H1 (cell line): ENCODE measurements around the gene SEPTIN2. TPM values are rescaled to one million over a fixed set of nuclear protein-coding genes. Genes with fewer than 3 reads are reported as not detected.

Experiments
- CTCF ChIA-PET: fragments of 300-600 bp; sonication (Branson Sonifier 250); formaldehyde crosslinking; loops from one replicate; lab custom pipeline; 2021; ENCODE audit not compliant: partially characterized antibody; lab: Charles Lee
- POLR2A ChIA-PET: fragments of 300-600 bp; sonication (Branson Sonifier 250); formaldehyde crosslinking; loops from one replicate; lab custom pipeline; 2021; ENCODE audit warnings: inconsistent platforms; ENCODE audit not compliant: partially characterized antibody; lab: Charles Lee
- DNase-seq, 2 experiments: peaks; one replicate each; pipeline versions ENCODE4 v3.0.0 to v3.0.0-alpha.2; 2010 to 2022; ENCODE audit warnings: low spot score in 2 of 2, low read depth in 1 of 2, mixed read lengths in 1 of 2
- FAIRE-seq: peaks from 2 replicates; lab custom pipeline; 2011; peaks lifted over from hg19 to GRCh38; lab: Jason Lieb, UNC
- H2AFZ ChIP-seq: 2 replicates; pipeline ENCODE4 v1.8.1; 2012; ENCODE audit warnings: low read length, inconsistent platforms
- H2AK5ac ChIP-seq: 2 replicates; pipeline ENCODE4 v1.6.1; 2013; ENCODE audit warnings: low read depth, low read length
- H2BK120ac ChIP-seq: replicated peaks from 2 replicates; pipeline ENCODE3; 2013; ENCODE audit warnings: low read depth, low read length, inconsistent platforms
- H2BK12ac ChIP-seq: 2 replicates; pipeline ENCODE4 v1.6.1; 2013; ENCODE audit warnings: low read depth, low read length
- H2BK15ac ChIP-seq: 2 replicates; pipeline ENCODE4 v1.6.1; 2013; ENCODE audit warnings: low read length
- H2BK20ac ChIP-seq: 2 replicates; pipeline ENCODE4 v1.6.1; 2013; ENCODE audit warnings: low read length
- H2BK5ac ChIP-seq: 2 replicates; pipeline ENCODE4 v1.6.1; 2013; ENCODE audit warnings: low read depth, low read length
- H3K14ac ChIP-seq: 2 replicates; pipeline ENCODE4 v1.6.1; 2013; ENCODE audit warnings: inconsistent platforms; ENCODE audit not compliant: insufficient read length
- H3K18ac ChIP-seq: 2 replicates; pipeline ENCODE4 v1.6.1; 2013; ENCODE audit warnings: low read length; ENCODE audit errors: extremely low read depth
- H3K23ac ChIP-seq: 2 replicates; pipeline ENCODE4 v1.6.1; 2013; ENCODE audit warnings: inconsistent platforms; ENCODE audit not compliant: insufficient read length
- H3K23me2 ChIP-seq: 2 replicates; pipeline ENCODE4 v1.6.1; 2013; ENCODE audit warnings: low read depth, low read length
- H3K27ac ChIP-seq: 2 replicates; pipeline ENCODE4 v1.6.1; 2011; ENCODE audit warnings: low read depth, low read length, inconsistent platforms
- H3K27me3 ChIP-seq, 4 experiments: replicated peaks in 1 of 4; 1 replicate in 1 of 4; 2 replicates in 3 of 4; pipeline versions ENCODE4 v1.6.1 to v1.8.1; 2011 to 2013; ENCODE audit warnings: low read length in 3 of 4, mild to moderate bottlenecking in 3 of 4, inconsistent platforms in 2 of 4, mixed read lengths in 2 of 4, moderate library complexity in 1 of 4; ENCODE audit not compliant: control insufficient read depth in 3 of 4, insufficient read depth in 3 of 4; ENCODE audit errors: extremely low read depth in 1 of 4
- H3K36me3 ChIP-seq, 4 experiments: 2 replicates each; pipeline versions ENCODE4 v1.6.1 to v1.8.1; 2011 to 2013; ENCODE audit warnings: mild to moderate bottlenecking in 4 of 4, low read length in 3 of 4, moderate library complexity in 2 of 4, control low read depth in 1 of 4, inconsistent platforms in 1 of 4; ENCODE audit not compliant: insufficient read depth in 4 of 4, control insufficient read depth in 2 of 4
- H3K4ac ChIP-seq: replicated peaks from 2 replicates; pipeline ENCODE3; 2013; ENCODE audit warnings: low read length, low read depth, mixed read lengths, inconsistent platforms; ENCODE audit not compliant: insufficient read length
- H3K4me1 ChIP-seq, 4 experiments: replicated peaks in 1 of 4; 1 replicate in 1 of 4; 2 replicates in 3 of 4; pipeline versions ENCODE4 v1.6.1 to v1.8.1; 2011 to 2013; ENCODE audit warnings: low read length in 3 of 4, inconsistent platforms in 2 of 4, mixed read lengths in 1 of 4; ENCODE audit not compliant: insufficient read depth in 4 of 4, control insufficient read depth in 3 of 4
- H3K4me2 ChIP-seq, 2 experiments: 2 replicates each; pipeline versions ENCODE4 v1.6.1 to v1.8.1; 2011 to 2013; ENCODE audit warnings: low read depth in 2 of 2, low read length in 2 of 2, control low read depth in 1 of 2, inconsistent platforms in 1 of 2, mild to moderate bottlenecking in 1 of 2; ENCODE audit not compliant: insufficient read depth in 1 of 2
- H3K4me3 ChIP-seq, 4 experiments: fragments of 200-600, 300-600 bp in 1 of 4; sonication (generic), shearing (Covaris generic), sonication (Bioruptor Twin) in 1 of 4; 2 replicates each; pipeline versions ENCODE4 v1.5.1 to v1.8.1; 2011 to 2016; ENCODE audit warnings: low read length in 4 of 4, low read depth in 3 of 4, control low read depth in 2 of 4, inconsistent platforms in 2 of 4, mild to moderate bottlenecking in 2 of 4, mixed read lengths in 1 of 4, moderate library complexity in 1 of 4; ENCODE audit not compliant: insufficient read depth in 2 of 4; ENCODE audit errors: extremely low read depth in 1 of 4
- H3K56ac ChIP-seq: replicated peaks from 2 replicates; pipeline ENCODE3; 2013; ENCODE audit warnings: low read depth, mild to moderate bottlenecking, mixed read lengths, low read length, inconsistent platforms; ENCODE audit not compliant: insufficient read length
- H3K79me1 ChIP-seq: 2 replicates; pipeline ENCODE4 v1.6.1; 2013; ENCODE audit warnings: low read depth, low read length, control low read depth
- H3K79me2 ChIP-seq, 2 experiments: 2 replicates each; pipeline versions ENCODE4 v1.6.1 to v1.8.1; 2012 to 2013; ENCODE audit warnings: low read length in 2 of 2, mild to moderate bottlenecking in 2 of 2, inconsistent platforms in 1 of 2; ENCODE audit not compliant: insufficient read depth in 2 of 2, control insufficient read depth in 1 of 2
- H3K9ac ChIP-seq, 4 experiments: replicated peaks in 1 of 4; 1 replicate in 1 of 4; 2 replicates in 3 of 4; pipeline versions ENCODE4 v1.6.1 to v1.8.1; 2011 to 2013; ENCODE audit warnings: low read depth in 3 of 4, low read length in 3 of 4, control low read depth in 2 of 4, mild to moderate bottlenecking in 2 of 4, moderate library complexity in 2 of 4, inconsistent platforms in 1 of 4; ENCODE audit errors: extremely low read depth in 1 of 4
- H3K9me3 ChIP-seq, 2 experiments: 2 replicates each; pipeline versions ENCODE4 v1.6.1 to v1.8.1; 2012 to 2013; ENCODE audit warnings: mild to moderate bottlenecking in 2 of 2, moderate library complexity in 2 of 2, control low read depth in 1 of 2, inconsistent platforms in 1 of 2, low read depth in 1 of 2, low read length in 1 of 2, mixed read lengths in 1 of 2; ENCODE audit not compliant: insufficient read depth in 2 of 2
- H4K20me1 ChIP-seq, 2 experiments: replicated peaks in 1 of 2; 2 replicates each; pipeline versions ENCODE3 to v1.8.1; 2011 to 2013; ENCODE audit warnings: inconsistent platforms in 2 of 2, low read length in 2 of 2, mild to moderate bottlenecking in 1 of 2; ENCODE audit not compliant: insufficient read depth in 2 of 2, control insufficient read depth in 1 of 2
- H4K5ac ChIP-seq: 2 replicates; pipeline ENCODE4 v1.6.1; 2013; ENCODE audit warnings: low read length, low read depth, mixed read lengths, inconsistent platforms; ENCODE audit not compliant: insufficient read length
- H4K8ac ChIP-seq: 2 replicates; pipeline ENCODE4 v1.8.0; 2013; ENCODE audit warnings: mild to moderate bottlenecking, moderate library complexity, low read length, inconsistent platforms; ENCODE audit not compliant: insufficient read depth; ENCODE audit errors: extremely low read depth
- H4K91ac ChIP-seq: replicated peaks from 2 replicates; pipeline ENCODE3; 2013; ENCODE audit warnings: low read length, mixed read lengths, inconsistent platforms; ENCODE audit not compliant: insufficient read length
- ATF2 ChIP-seq: IDR thresholded peaks from 2 replicates; pipeline ENCODE4 v1.6.1; 2012; ENCODE audit warnings: low read length, inconsistent platforms
- CHD1 ChIP-seq: IDR thresholded peaks from 2 replicates; pipeline ENCODE4 v1.6.1; 2012; ENCODE audit warnings: low read depth, low read length, improper control_type of control experiment
- GABPA ChIP-seq: IDR thresholded peaks from 2 replicates; pipeline ENCODE4 v1.6.1; 2011; ENCODE audit warnings: mild to moderate bottlenecking, low read length, moderate library complexity, borderline replicate concordance; ENCODE audit not compliant: insufficient read depth
- GTF2F1 ChIP-seq: IDR thresholded peaks from 2 replicates; pipeline ENCODE4 v1.6.1; 2012; ENCODE audit warnings: low read depth, low read length, improper control_type of control experiment, borderline replicate concordance
- KDM1A ChIP-seq: fragments of 200-600, 300-600 bp; sonication (generic); IDR thresholded peaks from 2 replicates; pipeline ENCODE4 v1.7.1; 2016; ENCODE audit warnings: mild to moderate bottlenecking, low read length, borderline replicate concordance
- POU5F1 ChIP-seq: IDR thresholded peaks from 2 replicates; pipeline ENCODE4 v1.6.1; 2011; ENCODE audit warnings: low read depth, mild to moderate bottlenecking, low read length, moderate library complexity
- RAD21 ChIP-seq, 2 experiments: IDR thresholded peaks in 1 of 2; conservative IDR thresholded peaks in 1 of 2; 2 replicates each; pipeline ENCODE4 v1.6.1; 2011; ENCODE audit warnings: low read depth in 2 of 2, low read length in 2 of 2, improper control_type of control experiment in 1 of 2, inconsistent platforms in 1 of 2, mild to moderate bottlenecking in 1 of 2, moderate library complexity in 1 of 2
- RNF2 ChIP-seq: fragments of 200-900, 300-1000 bp; sonication (generic); IDR thresholded peaks from 2 replicates; pipeline ENCODE4 v1.7.1; 2016; ENCODE audit warnings: borderline replicate concordance, low read depth, mild to moderate bottlenecking, antibody characterized with exemption, low read length; ENCODE audit not compliant: poor library complexity, severe bottlenecking; ENCODE audit errors: missing control alignments
- SP2 ChIP-seq: IDR thresholded peaks from 2 replicates; pipeline ENCODE4 v1.6.1; 2012; ENCODE audit warnings: mild to moderate bottlenecking, low read length, inconsistent platforms
- SP4 ChIP-seq: IDR thresholded peaks from 2 replicates; pipeline ENCODE4 v1.6.1; 2012; ENCODE audit warnings: low read length, inconsistent platforms
- WGBS, 2 experiments: shearing (Covaris generic) in 1 of 2; methylation state at CpG; one replicate each; pipeline versions ENCODE4 v1.1.6 to v1.1.7; 2013 to 2015; ENCODE audit warnings: low lambda C conversion rate in 2 of 2, mixed read lengths in 2 of 2, inconsistent platforms in 1 of 2, low coverage in 1 of 2, missing lambda C conversion rate in 1 of 2; ENCODE audit not compliant: insufficient replicate concordance in 2 of 2, insufficient coverage in 1 of 2, insufficient read length in 1 of 2; ENCODE audit errors: extremely low coverage in 1 of 2, missing lambda C conversion rate in 1 of 2; 5-methylcytosine and 5-hydroxymethylcytosine counted together
- polyA plus RNA-seq, 7 experiments: library from polyadenylated mRNA; depleted of rRNA in 3 of 7; stranded (reverse) in 5 of 7; unstranded in 2 of 7; fragments of >200 nt in 5 of 7; fragments of 200-250 nt in 2 of 7; gene quantifications; 1 replicate in 5 of 7; 2 replicates in 1 of 7; 4 replicates in 1 of 7; pipeline versions ENCODE4 v1.2.1 to v1.2.3, GENCODE V29; 2011 to 2013; ENCODE audit warnings: missing spikeins in 2 of 7, mixed read lengths in 2 of 7
- total RNA-seq: library from RNA; stranded (reverse); fragmentation: NEBNext Ultra II Directional; extraction: Animal tissue kit (Norgen Biotek cat#: 25700); gene quantifications from 2 replicates; pipeline ENCODE4 v1.2.1, GENCODE V29; 2021

The SEPTIN2 gene
- total and polyA plus RNA-seq, 2 of the 8 experiments (the other 6 are each of a cell fraction or from before 2014, with no cell fraction given): 392 to 650 TPM

- no peak overlapping the region for H3K56ac ChIP-seq
- ChIA-PET POLR2A (interaction anchor here (1.3 kb wide), 1 partner anchor 16 kb away, joined by 6 read pairs; the partner anchor contains the start of gene FARP2), CTCF (interaction anchor here (1.1 to 1.7 kb wide), 3 partner anchors 9 to 20 kb away, joined by 3 read pairs; no protein-coding TSS in a partner anchor)
- 94% methylated on average over 11 of the region's 11 CpGs; no CpG with 5 or more reads in 1 of the 2 experiments for WGBS, 2 experiments
- no peaks in the 10 kb centered on the region; a peak in 3 of 8 replicates for H3K36me3 ChIP-seq
- H3K79me2 ChIP-seq: peaks cover 0 to 26% of the 10 kb centered on the region in 2 experiments; a peak in 2 of 4 replicates
- H2BK120ac ChIP-seq: no peak overlapping the region
- H3K9ac ChIP-seq: no peak overlapping the region
- no peak overlapping the region for H3K4ac ChIP-seq
- no peak overlapping the region for H3K18ac ChIP-seq
- H3K27ac ChIP-seq: no peak overlapping the region
- H3K9me3 ChIP-seq: no peaks in the 10 kb centered on the region
- no peak overlapping the region for H2BK20ac ChIP-seq
- H4K91ac ChIP-seq: no peak overlapping the region
- H3K4me3 ChIP-seq: no peak overlapping the region
- H3K79me1 ChIP-seq: peaks cover 12% of the 10 kb centered on the region; the same call in 1 of the 2 replicates
- FAIRE-seq: no peak
- peaks cover 8 to 13% of the 10 kb centered on the region in 2 experiments for H4K20me1 ChIP-seq
- no peaks in the 10 kb centered on the region for H3K23me2 ChIP-seq
- no peak overlapping the region for H3K23ac ChIP-seq
- no peak overlapping the region for H2BK5ac ChIP-seq
- H2AK5ac ChIP-seq: no peak overlapping the region
- H3K14ac ChIP-seq: no peak overlapping the region
- no peak overlapping the region for H3K4me2 ChIP-seq
- H2BK15ac ChIP-seq: no peak overlapping the region
- H2AFZ ChIP-seq: no peak overlapping the region
- H4K8ac ChIP-seq: no peak overlapping the region
- no peak for DNase-seq
- no peaks in the 10 kb centered on the region for H3K27me3 ChIP-seq
- no peak overlapping the region for H2BK12ac ChIP-seq
- peaks cover 0 to 6% (median under 1%) of the 10 kb centered on the region in 4 experiments; a peak in 4 of 7 replicates for H3K4me1 ChIP-seq
- no peak overlapping the region for H4K5ac ChIP-seq
- TF ChIP-seq POU5F1 (no peak), GABPA (no peak), SP2 (no peak), GTF2F1 (no peak), RAD21 (IDR thresholded peaks at IDR 0.05 in 1 of 2, conservative IDR thresholded peaks at IDR 0.05 in 1 of 2; ENCODE audit: low read depth in 2 of 2, low read length in 2 of 2) (no peak), RNF2 (no peak), CHD1 (no peak), KDM1A (no peak), SP4 (no peak), ATF2 (no peak)
Measured at GRCh38 chr2:241372361-241372992, 56.8 kb downstream of the SEPTIN2 start.
